Measurements from ENCODE around the gene ARID1B.

The ARID1B gene

GRCh38 chr6:157223511-157223910 lies 446.3 kb downstream of the ARID1B start:
- no peak for DNase-seq (ENCODE audit: low spot score)
- no peak for TF ChIP-seq CTCF (IDR thresholded peaks at IDR 0.05; ENCODE audit: extremely low read depth, missing control alignments)

DNA sequence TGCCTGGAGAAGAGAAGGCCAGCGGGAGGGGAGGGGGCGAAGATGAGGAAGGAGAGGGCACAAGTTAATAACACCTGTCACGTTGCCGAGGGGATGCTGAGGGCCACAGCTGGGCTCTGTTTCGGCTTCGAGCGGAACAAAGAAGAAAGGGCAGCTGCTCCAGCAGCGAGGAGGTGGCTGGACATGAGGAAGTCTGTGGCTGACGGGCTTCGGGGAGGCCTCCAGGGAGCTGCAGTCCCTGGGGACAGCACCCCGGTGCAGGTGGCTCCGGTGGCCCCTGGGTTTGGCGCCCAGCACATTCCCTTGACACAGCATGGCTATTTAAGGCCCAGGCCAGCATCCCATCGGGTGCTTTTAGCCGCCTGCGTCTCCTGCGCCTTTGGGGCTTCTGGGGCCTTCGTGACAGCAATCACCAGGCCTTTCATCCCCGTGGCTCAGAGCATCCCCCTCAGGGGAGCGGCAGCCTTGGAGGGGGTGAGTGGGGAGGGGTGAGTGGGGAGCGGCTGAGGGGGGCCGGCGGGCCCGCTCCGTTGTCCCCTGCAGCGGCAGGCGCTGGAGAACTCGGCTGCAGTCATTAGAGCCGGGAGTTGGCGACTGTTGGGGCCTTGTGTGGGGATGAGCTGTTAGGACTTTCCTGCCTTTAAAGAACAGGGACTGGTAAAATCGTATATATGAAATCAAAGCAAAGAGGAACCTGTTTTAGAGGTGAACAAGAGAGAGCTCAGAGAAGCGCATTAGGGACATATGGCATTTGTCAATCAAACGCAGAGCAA lies 447.2 kb downstream of the ARID1B start:
- no peak for DNase-seq (ENCODE audit: low spot score)
- no peak for TF ChIP-seq CTCF (IDR thresholded peaks at IDR 0.05; ENCODE audit: extremely low read depth, missing control alignments)

- TF ChIP-seq CTCF (IDR thresholded peaks at IDR 0.05; ENCODE audit: extremely low read depth, missing control alignments) = no peak
- no peak for DNase-seq (ENCODE audit: low spot score)
These were observed 447.9 kb downstream of the ARID1B start for GRCh38 chr6:157224951-157225574.

DNA sequence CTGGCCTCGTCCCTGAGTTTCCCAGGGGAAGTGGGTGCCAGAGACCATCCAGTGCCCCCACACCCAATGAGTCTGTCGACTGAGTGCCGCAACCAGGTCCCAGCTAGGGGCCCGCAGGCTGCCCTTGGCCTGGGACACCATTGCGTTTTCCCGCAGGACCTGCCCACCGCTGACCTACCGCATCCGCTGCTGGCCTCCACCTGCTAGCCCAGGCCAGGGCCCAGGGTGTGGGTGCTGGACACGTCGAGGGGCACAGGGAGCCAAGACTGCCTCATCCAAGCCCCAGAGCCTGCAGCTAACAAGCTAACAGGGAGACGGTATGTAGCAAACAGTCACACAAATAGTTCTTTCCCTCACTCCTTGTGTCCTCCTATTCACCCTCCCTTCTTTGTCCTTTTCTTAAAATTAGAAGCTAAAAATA lies 448.4 kb downstream of the ARID1B start:
- DNase-seq (ENCODE audit: low spot score) = no peak
- TF ChIP-seq CTCF (IDR thresholded peaks at IDR 0.05; ENCODE audit: extremely low read depth, missing control alignments) = no peak

DNA sequence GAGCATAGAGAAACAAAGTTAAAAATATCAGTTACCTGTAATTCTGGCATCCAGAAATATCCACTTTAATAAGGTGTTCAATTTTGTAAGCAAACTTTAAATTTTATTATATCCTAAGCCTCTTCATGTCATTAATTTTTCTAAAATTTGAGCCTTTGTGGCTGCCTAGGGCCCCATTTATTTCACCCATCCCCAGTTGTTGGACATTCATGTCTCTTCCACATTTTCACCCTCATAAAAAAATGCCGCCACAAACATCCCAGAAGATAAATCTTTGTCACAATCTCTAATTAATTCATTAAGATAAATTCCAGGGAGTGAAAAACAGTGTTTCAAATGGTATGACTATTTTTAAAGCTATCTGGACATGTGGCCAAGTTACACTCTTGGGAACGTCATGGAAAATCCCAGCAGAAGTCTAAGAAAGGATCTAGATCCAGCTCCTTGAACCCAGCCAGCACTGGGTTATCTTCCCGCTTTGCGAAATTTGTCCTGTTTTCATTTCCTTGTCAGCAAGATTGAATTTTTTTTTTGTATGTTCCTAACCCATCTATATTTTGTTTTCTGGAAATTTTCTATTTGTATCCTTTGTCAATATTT lies 448.9 kb downstream of the ARID1B start:
- TF ChIP-seq CTCF (IDR thresholded peaks at IDR 0.05; ENCODE audit: extremely low read depth, missing control alignments) = no peak

GRCh38 chr6:157226761-157227160 lies 449.6 kb downstream of the ARID1B start:
- TF ChIP-seq CTCF (IDR thresholded peaks at IDR 0.05; ENCODE audit: extremely low read depth, missing control alignments) = no peak
- DNase-seq (ENCODE audit: low spot score) = no peak

More for the DNA sequence above, 448.9 kb downstream of the ARID1B start:
- DNase-seq (ENCODE audit: low spot score) = no peak
